Activated CD8-positive, alpha-beta memory T cell treated with anti-CD3 and anti-CD28 coated beads for 24 hours (primary cell): ENCODE data around the gene DAB1.

Experiments
- DNase-seq: peaks from one replicate; pipeline ENCODE4 v3.0.0-alpha.2; 2020

Gene DAB1

DNA sequence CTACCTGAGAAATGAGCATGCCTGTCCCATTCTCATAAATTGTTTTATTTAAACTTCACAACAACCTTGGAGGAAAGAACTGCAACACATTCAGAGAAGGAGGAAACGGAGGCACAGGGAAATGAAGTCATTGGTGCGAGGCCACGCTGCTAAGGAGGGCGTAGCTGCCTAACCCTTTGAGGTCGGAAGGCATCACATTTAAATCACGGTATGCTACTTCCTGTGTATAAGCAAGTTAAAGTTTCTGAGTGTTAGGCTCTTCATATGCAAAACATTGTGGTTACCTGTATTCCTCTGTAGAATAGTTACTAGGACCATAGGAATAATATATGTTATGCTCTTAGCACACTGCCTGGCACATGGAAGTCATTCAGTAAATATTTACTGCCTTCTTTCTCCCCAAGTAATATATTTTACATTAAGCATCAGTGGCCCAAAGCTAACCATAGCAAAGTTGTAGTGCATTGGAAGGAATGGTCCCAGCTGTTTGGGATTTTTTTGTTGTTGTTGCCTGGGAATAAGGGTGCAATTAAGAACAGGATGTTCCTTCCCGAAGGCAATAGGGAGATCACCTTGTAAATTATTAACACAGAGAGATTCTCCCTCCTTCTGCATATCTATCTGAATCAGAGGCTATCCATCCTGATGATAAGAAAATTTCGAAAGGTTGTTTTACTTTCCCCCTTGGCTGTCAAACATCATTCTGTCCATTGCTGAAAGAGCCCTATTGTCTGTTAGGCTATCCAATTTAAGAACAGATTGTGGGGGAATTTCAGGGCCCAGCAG is 265.8 kb downstream of the DAB1 start:
- DNase-seq: no peak

DNA sequence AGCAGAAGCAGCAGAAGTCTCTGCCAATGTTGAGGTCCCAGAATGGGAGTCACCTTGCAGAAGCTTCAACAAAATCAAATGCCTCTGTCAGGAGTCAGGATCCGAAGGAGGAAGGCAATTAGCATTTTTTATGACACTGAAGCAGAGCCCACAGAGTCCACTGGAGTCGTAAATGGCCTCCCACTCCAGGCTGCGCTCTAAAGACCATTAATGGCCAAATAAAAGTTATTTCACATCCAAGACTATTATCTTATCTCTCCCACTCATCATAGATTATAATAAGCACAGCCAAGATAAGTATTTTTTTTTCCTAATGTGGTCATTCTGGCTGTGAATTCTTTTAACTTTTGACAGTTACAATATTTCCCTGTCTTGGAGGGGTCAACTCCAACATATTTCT is 267.0 kb downstream of the DAB1 start:
- no peak for DNase-seq

DNA sequence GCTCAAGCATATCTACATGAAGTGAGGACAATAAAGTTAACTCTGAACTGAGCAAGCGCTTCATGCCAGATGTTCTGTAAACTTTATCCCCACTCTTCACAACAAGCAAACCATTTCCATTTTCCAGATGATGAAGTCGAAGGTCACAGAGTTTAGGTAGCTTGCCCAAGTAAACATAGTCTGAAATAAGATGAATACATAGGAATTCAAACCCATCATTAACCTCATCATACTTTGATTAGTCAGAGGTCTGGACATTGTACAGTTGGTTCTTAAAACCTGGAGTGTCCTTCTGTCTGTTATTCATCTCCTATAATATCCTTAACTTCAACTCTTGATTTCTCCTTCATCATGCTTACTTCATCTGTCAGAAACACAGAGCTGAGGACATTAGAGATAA is 277.8 kb downstream of the DAB1 start:
- no peak for DNase-seq

DNA sequence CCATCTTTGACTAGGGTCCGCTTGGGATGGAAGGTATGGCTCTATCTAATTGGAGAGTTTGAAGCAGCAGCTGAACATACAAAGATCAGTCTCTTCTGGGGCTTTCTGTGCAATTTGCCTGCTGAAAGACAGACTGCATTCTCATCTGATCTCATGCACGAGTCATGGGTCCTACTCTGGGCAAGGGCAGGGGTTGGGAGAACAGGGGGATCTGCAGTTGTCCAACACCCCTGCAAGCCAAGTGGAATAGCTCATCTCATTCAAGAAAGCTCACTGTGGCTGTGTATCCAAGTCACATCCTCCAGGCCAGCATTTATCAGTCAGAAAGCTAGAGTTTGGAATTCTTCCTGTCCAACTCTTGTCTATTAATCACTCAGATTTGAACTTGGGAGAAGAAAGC is 280.9 kb downstream of the DAB1 start:
- no peak for DNase-seq

DNA sequence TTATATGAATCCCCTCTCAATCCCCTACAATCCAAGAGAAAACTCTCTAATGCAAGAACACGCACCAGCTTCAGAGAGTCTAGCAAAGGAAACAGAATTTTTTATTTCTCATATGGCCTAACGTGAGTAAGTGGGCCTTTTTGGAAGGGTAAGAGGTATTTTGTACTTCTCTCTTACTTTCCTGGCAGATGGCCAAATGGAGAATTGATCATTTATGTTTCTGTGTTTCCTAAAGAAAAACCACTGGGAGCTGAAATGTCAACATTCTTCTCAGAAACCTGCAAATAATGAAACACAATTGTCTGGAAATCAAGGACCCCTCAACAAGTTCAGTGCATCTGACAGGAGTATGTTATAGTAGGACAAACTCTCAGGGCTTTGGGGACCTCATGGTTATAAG is 281.7 kb downstream of the DAB1 start:
- DNase-seq: no peak

DNA sequence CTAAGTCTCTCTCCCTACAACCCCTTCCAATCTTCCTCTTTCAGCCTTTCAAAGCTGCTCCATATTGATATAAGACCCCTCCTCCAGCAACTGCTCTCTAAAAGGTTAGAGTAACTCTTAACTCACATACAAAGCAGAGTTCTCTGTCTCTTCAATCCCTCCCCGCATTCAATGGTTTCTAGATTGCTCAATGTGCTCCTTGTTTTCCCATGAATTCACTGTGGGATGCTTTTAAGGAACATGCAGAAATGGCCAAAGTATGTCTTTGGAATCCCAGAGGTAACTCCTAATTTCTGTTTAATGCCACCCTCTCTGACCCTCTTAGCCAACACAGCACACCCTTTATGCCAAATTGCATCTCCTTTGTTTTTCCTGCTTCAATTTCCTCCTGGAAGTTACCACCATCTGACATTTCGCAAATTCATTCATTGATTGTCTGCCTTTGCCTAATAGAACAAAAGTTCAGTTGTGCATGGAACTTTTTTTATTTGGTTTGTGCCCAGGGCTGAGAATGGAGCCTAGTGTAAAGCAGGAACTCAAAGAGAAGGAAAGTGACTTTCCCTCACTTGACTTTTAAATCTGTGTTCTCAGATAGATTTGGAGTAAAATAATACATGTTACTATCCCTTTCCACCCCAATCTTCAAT is 285.3 kb downstream of the DAB1 start:
- DNase-seq: no peak

DNA sequence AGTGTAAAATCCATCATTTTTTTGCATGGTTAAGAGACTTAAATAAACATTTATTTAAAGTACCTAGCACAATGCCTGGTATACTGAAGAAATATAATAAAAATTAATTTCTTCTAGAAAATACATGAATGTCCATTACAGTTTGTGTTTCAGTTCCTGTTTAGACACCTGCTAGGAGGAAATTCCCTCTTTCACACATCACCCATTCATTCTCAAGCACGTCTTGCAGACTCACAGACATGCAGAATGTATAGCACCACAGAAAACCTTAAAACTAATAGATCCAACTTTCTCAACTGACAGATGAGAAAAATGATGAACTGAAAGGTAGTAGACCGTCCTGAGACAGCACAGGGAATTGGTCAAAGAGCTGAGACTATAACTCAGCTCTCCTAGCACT is 285.9 kb downstream of the DAB1 start:
- no peak for DNase-seq

DNA sequence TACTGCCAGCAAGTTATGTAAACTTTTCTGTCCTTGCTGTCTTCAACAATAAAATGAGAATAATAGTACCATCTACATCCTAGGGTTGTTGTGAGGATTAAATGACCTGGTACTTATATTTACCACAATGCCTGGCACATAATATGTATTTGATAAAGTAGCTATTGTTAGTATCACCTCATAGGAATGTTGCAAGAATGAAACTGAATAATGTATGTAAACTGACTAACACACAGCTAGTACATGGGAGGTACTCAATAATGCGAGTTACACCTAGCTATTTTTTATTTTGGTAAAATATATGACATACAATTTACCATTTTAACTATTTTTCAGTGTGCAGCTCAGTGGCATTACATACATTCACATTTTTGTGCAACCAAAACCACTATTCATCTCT is 289.1 kb downstream of the DAB1 start:
- DNase-seq: no peak

DNA sequence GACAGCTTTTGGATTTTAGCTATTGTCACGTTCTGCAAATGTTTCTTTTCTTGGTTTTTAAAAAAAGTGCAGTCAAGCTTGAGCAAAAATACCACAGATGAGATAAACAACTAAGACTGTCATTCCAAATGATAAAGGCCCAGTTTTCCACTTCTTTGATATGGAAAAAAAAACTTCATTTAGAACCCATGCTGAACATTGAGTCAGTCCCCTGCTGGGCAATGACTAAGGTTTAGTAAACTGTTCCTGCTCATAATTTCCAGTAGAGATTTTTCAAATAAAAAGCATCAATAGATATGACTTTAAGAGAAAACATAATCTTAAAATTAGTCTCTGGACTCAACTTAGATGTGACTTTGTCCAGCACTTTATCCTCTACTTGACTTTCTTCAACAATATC is 290.2 kb downstream of the DAB1 start:
- no peak for DNase-seq

DNA sequence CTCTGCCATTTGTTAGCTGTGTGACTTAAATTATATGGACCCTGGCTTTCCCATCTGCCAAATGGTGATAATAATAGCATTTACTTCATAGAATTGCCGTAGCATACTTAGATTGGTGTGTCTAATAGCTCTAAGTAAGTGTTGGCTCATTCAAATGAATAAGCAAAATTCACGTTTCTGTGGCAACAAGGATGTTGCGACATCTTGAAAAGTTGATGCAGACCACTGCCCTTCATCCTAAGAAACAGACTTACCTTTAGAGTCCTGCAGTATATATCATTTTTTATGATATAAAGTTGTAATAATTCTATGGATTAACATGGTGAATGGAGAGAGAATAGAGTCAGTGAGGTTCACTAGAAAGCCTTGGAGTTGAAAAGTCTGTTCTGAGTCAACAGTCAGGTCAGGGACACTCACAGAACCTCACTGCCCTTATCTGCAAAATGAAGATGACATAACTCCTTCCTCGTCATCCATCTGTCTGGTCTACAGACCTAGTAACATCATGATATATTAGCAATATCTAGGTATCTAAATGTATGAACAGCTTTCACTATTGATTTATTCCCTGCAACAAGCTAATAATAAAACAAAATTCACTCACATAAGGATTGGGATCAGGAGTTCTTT is 290.8 kb downstream of the DAB1 start:
- no peak for DNase-seq

DNA sequence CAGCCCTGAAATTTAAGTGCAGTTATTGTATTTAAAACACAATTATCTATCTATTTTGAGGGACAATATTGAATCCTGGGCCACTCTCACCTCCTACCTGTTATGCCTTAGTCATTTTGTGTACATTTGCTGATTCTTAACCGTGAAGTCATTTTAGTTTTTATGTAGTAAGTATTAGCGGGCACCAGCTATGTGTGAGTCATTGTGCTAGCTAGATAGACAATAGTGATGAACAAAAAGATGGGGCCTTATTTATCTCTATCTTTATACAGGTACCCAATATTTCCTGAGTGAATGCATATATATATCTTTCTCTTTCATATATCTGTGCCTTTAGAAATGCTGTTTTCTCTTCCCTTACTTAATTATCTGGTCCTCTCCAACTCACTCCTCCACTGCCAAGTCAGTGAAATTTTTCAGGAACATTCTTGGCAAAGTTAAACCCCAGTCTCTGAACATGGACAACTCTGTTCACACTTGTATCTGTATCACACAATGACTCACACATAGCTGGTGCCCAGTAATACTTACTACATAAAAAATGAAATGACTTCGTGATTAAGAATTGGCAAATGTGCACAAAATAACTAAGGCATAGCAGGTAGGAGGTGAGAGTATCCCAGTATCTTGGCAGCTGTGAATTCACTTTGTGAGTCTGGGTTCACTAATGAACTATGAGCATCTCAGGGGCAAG is 292.0 kb downstream of the DAB1 start:
- DNase-seq: no peak

DNA sequence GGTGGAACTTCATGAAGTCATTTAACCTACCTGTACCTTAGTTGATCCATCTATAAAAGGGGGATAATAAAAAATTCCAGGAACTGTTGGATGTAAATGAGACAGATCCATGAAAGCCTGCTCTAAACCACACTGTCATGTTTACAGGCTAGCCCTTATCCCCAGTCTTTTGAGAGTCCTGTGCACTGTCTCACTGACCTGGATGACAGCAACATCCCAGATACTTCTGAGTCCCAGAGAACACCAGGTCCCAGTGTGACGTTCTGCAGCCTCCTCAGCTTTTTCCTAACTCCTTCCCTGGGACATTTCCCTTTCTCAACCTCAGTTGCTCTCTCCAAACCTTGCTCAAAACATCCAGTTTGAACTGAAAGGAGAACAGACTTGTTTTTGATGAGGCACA is 292.6 kb downstream of the DAB1 start:
- no peak for DNase-seq

DNA sequence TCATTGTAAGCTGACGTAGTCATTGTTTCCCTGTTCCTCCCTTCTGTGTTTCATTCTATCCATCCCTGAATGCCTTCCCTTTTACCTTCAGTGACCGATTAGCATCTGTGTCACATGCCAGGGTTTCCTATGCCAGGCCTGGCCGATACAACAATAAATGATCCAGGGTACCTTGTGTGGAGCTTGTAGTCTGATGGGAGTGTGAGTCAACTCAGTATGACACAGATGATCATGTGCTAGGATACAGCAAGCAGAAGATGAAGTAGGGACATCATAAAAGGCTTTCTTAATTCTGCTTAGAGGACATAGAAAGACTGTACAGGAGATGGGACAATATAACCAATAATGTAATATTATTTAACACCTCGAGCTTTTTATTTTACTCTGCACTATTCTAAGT is 294.0 kb downstream of the DAB1 start:
- no peak for DNase-seq

DNA sequence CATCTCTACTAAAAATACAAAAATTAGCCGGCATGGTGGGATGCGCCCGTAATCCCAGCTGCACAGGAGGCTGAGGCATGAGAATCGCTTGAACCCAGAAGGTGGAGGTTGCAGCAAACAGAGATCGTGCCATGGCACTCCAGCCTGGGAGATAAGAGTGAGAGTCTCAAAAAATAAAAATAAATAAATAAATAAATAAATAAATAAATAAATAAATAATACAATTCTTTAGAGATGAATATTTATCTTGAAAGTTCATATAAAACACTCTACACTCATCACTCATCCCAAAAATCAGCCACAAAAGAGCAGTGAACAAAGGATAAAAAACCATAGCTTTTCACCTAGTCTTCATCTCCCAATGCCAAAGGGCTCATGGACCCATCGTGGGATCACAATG is 295.9 kb downstream of the DAB1 start:
- no peak for DNase-seq

DNA sequence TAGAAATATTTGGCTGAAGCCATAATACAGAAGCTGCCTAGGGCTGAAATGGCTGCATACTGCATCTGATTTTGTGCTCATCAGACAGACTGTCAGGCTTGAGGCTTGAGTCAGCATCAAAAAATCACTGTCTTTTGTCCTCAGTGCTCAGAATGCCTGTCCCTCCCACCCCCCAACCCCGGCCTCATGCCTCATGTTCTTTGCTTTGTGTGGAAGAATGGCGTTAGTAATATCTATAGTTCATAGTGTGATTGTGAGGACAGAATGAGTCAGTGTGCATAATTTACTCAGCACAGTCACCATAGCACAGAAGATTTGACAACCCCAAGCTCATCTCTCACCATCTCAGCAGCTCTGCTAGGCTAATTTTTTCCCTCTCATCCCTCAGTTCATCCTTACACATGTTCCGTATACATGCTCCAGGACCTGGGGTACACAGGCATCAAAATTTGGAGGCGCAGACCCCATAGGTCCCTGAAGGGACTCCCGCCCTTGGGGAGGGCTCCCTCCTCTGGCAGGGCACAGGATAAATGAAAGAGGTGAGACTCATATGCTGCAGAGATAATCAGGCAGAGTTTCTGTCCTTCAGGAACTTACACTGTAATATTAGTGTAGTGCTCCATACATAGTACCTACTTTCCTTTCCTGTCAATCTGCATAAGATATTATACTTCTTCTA is 299.0 kb downstream of the DAB1 start:
- DNase-seq: no peak

DNA sequence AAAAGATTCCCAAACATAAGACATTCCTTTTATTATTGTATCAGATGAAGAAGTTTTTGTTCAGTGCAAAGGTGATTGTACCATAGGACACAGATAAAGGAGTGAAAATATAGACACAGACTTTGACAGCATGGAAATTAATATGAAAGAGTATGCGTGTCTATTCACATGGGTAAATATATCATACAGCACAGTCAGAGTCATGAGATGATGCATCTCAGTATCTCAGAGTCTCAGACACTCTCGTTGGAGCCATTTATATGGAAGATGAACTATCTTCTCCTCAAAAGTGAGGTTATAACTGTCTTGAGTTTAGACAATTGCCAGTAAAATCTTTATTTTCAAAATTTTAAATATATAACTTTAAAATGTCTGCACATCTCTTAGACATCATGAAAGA is 299.7 kb downstream of the DAB1 start:
- DNase-seq: no peak

DNA sequence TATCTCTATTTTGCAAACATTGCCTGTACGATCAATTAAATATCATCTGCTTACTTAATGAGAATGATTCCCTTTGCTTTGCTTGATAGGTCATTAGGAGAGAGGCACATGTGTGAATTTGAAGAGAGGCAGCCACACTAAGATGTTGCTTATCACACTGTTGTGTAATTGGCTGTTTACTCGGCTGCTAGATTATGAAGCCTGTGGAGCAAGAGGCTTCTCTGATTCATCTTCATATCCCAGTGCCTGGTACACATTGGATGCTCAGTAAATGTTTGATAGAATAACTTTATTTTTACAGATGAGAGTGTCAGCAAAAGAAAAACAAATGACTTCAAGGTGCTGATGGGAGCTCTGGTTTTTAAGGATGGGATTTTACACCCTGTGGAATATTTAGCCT is 301.8 kb downstream of the DAB1 start:
- DNase-seq: no peak

DNA sequence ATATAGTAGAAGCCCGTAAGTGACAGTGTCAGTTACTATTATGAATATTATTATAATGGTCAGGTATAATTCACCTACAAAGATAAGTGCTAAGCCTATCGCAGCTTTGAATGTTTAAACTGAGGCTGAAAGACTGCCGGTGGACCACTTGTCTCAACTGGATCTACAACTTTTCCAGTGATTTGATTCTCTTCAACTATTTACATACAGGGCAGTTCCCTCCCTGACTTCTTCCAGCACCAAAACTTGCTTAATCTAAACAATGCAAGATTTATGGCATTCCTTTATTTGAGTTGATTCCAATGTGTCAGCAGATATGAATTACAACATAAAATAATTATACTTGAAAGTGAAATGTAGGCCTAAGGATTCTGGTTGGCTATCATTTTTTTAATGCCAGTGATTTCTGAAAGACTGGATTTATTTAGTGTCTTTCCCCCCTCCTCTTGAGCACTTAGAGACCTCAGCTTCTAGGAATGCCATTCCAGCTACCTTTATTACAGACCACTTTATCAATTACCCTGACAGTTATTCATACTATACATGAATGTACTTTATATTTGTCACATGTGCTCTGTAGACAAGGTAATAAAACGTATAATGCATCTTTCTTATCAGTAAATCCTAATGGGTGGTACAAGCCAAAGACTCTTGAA is 304.8 kb downstream of the DAB1 start:
- DNase-seq: no peak

DNA sequence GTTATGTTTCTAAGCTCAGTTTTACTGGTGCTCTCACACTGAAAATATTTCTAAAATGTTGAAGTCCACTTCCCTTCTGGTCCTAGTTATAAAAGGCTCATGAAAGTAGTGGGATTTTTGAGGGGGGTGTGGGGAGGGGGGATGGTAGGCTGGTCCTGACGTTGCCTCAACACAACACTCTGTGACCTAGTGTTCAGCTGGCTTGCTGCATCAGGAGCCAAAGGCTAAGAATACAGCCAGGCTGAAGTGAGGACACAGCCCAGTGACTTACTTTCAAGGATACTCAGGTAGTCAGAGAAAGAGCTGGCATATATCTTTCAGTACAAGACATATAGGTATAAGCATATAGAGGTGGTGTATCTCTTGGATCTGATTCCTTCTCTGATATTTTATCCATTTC is 306.1 kb downstream of the DAB1 start:
- DNase-seq: no peak

DNA sequence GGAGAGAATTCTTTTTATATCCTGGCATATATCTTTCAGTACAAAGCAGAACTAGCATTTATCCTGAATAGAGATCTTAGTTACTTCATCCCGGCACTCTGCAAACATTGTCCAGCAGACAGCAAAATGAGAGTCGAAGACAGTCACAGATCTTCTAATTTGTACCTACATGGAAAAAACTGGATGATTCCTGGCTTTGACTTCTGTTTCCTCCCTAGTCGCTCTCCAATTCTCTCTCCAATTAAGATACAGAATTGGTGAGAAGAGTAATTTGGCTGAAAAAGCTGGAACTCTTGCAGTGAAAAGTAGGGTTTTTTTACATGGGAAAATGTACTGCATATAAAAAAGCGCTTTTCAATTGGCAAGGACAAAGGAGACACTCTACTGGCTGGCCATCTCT is 307.0 kb downstream of the DAB1 start:
- DNase-seq: no peak

DNA sequence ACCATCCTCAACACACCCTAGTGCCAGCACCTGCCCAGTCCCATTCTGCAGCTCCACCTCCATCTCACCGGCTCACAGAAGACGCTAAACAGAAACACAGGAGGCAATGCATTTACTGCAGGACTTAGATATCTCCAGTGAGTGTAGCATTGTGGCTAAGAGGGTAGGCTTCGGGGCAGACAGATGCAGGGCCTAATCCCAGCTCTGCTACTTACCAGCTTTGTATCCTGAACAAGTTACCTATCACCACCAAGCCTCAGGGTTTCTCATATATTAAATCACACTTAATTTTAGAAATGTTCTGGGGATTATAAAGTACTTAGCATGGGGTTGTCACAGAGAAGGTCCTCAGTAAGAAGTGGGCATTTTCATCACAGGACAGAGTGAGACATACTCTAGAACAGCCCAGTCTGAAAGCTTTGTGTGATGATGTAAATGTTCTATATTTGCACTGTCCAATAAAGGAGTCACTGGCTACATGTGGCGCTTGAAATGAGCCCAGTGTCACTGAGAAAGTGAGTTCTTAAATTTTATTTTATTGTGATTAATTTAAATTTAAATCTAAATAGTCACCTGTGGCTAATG is 308.7 kb downstream of the DAB1 start:
- DNase-seq: no peak

DNA sequence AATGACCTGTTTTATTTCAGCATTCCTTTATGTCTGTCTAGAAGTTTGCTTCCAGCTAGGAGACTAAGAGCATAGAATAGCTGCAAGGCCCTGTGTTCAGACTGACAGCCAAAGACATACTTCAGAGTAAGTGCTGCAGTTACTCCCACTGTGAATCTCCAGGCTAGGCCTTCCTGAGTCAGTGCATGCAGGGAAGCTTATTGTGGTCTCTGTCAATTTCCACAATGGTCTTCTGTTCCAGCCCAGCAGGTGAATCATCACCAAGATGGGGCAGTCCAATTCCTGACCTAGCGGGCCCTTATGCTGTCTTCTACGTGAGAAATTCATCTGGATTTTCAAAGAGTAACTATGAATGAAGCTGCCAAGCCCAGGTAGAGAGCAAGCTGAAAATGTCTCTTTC is 311.7 kb downstream of the DAB1 start:
- no peak for DNase-seq
